Measurements from ENCODE around the gene REV3L. TPM values are rescaled to one million over a fixed set of nuclear protein-coding genes. Genes with fewer than 3 reads are reported as not detected.

Gene REV3L
- total and polyA plus RNA-seq, 2 of the 13 experiments (the other 11 are each of a cell fraction or from before 2014, with no cell fraction given): 12.8 to 31.3 TPM

DNA sequence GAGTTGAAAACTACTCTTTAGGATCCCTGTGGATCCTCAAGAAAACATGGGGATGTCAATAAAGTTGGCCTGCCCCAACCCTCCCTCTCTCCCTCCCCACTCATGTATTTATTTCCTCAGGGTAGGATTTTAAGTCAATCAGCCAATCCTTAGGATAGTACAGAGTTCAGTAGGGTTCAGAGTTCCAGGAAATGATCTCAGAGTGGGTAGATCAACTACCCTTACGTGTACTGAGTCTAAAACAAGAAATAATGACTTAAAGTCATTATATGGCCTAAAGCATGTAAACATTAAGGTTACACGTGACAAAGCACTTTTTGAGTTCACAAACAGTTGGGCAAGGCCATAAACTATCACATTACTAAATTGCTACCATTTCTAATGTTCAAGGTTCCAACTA is 47.2 kb upstream of the REV3L start (continued):
- TF ChIP-seq, protein P1, sequence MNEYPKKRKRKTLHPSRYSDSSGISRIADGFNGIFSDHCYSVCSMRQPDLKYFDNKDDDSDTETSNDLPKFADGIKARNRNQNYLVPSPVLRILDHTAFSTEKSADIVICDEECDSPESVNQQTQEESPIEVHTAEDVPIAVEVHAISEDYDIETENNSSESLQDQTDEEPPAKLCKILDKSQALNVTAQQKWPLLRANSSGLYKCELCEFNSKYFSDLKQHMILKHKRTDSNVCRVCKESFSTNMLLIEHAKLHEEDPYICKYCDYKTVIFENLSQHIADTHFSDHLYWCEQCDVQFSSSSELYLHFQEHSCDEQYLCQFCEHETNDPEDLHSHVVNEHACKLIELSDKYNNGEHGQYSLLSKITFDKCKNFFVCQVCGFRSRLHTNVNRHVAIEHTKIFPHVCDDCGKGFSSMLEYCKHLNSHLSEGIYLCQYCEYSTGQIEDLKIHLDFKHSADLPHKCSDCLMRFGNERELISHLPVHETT (CRISPR knock-in tag; conservative IDR thresholded peaks at IDR 0.05): no peak
- TF ChIP-seq, protein P2, sequence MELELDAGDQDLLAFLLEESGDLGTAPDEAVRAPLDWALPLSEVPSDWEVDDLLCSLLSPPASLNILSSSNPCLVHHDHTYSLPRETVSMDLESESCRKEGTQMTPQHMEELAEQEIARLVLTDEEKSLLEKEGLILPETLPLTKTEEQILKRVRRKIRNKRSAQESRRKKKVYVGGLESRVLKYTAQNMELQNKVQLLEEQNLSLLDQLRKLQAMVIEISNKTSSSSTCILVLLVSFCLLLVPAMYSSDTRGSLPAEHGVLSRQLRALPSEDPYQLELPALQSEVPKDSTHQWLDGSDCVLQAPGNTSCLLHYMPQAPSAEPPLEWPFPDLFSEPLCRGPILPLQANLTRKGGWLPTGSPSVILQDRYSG (CRISPR knock-in tag; IDR thresholded peaks at IDR 0.05): no peak
- TF ChIP-seq, protein P3, sequence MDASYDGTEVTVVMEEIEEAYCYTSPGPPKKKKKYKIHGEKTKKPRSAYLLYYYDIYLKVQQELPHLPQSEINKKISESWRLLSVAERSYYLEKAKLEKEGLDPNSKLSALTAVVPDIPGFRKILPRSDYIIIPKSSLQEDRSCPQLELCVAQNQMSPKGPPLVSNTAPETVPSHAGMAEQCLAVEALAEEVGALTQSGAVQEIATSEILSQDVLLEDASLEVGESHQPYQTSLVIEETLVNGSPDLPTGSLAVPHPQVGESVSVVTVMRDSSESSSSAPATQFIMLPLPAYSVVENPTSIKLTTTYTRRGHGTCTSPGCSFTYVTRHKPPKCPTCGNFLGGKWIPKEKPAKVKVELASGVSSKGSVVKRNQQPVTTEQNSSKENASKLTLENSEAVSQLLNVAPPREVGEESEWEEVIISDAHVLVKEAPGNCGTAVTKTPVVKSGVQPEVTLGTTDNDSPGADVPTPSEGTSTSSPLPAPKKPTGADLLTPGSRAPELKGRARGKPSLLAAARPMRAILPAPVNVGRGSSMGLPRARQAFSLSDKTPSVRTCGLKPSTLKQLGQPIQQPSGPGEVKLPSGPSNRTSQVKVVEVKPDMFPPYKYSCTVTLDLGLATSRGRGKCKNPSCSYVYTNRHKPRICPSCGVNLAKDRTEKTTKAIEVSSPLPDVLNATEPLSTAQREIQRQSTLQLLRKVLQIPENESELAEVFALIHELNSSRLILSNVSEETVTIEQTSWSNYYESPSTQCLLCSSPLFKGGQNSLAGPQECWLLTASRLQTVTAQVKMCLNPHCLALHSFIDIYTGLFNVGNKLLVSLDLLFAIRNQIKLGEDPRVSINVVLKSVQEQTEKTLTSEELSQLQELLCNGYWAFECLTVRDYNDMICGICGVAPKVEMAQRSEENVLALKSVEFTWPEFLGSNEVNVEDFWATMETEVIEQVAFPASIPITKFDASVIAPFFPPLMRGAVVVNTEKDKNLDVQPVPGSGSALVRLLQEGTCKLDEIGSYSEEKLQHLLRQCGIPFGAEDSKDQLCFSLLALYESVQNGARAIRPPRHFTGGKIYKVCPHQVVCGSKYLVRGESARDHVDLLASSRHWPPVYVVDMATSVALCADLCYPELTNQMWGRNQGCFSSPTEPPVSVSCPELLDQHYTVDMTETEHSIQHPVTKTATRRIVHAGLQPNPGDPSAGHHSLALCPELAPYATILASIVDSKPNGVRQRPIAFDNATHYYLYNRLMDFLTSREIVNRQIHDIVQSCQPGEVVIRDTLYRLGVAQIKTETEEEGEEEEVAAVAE (CRISPR knock-in tag; IDR thresholded peaks at IDR 0.05; ENCODE audit: borderline replicate concordance): no peak
- TF ChIP-seq SIX4 (CRISPR knock-in tag; IDR thresholded peaks at IDR 0.05) (no peak), RXRB (CRISPR knock-in tag; IDR thresholded peaks at IDR 0.05; ENCODE audit: borderline replicate concordance) (no peak), HNRNPK (IDR thresholded peaks at IDR 0.05; ENCODE audit: low read depth, low read length, poor library complexity, severe bottlenecking) (no peak), ZNF572 (CRISPR knock-in tag; IDR thresholded peaks at IDR 0.05) (no peak), FOXC1 (CRISPR knock-in tag; IDR thresholded peaks at IDR 0.05; ENCODE audit: borderline replicate concordance) (no peak), ZEB1 (IDR thresholded peaks at IDR 0.05; ENCODE audit: insufficient replicate concordance, low read depth) (no peak), HNF4A (CRISPR knock-in tag; IDR thresholded peaks at IDR 0.05) (0 out of 2 replicates have a peak, but pooled peaks have one; percentile 18), ZNF34 (CRISPR knock-in tag; IDR thresholded peaks at IDR 0.05; ENCODE audit: borderline replicate concordance) (no peak), ATF7 (IDR thresholded peaks at IDR 0.05) (no peak), ATF7 (CRISPR knock-in tag; IDR thresholded peaks at IDR 0.05) (no peak), GABPA (IDR thresholded peaks at IDR 0.05; ENCODE audit: low read depth, low read length) (no peak), GABPA (CRISPR knock-in tag; IDR thresholded peaks at IDR 0.05; ENCODE audit: low read depth) (peak; percentile 53; the same call in 1 of the 2 replicates), NCOA5 (CRISPR knock-in tag; IDR thresholded peaks at IDR 0.05) (no peak)
- TF ChIP-seq, protein P4, sequence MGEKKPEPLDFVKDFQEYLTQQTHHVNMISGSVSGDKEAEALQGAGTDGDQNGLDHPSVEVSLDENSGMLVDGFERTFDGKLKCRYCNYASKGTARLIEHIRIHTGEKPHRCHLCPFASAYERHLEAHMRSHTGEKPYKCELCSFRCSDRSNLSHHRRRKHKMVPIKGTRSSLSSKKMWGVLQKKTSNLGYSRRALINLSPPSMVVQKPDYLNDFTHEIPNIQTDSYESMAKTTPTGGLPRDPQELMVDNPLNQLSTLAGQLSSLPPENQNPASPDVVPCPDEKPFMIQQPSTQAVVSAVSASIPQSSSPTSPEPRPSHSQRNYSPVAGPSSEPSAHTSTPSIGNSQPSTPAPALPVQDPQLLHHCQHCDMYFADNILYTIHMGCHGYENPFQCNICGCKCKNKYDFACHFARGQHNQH (CRISPR knock-in tag; IDR thresholded peaks at IDR 0.05): no peak
- TF ChIP-seq, protein P5, sequence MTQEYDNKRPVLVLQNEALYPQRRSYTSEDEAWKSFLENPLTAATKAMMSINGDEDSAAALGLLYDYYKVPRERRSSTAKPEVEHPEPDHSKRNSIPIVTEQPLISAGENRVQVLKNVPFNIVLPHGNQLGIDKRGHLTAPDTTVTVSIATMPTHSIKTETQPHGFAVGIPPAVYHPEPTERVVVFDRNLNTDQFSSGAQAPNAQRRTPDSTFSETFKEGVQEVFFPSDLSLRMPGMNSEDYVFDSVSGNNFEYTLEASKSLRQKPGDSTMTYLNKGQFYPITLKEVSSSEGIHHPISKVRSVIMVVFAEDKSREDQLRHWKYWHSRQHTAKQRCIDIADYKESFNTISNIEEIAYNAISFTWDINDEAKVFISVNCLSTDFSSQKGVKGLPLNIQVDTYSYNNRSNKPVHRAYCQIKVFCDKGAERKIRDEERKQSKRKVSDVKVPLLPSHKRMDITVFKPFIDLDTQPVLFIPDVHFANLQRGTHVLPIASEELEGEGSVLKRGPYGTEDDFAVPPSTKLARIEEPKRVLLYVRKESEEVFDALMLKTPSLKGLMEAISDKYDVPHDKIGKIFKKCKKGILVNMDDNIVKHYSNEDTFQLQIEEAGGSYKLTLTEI (CRISPR knock-in tag; conservative IDR thresholded peaks at IDR 0.05): no peak

Measured in HepG2 (cell line).